Effector memory CD4-positive, alpha-beta T cell (primary cell): ENCODE data around the gene CDC73.

Experiments
- DNase-seq, 3 donors: peaks; one replicate each; pipeline ENCODE4 v3.0.0-alpha.2; 2020
- H3K27ac ChIP-seq: 2 replicates; pipeline ENCODE4 v1.7.0; 2013; ENCODE audit warnings: mild to moderate bottlenecking, low read length, moderate library complexity; ENCODE audit not compliant: insufficient read depth, poor library complexity, severe bottlenecking
- H3K27me3 ChIP-seq: replicated peaks from 2 replicates; pipeline ENCODE4 v1.7.0; 2013; ENCODE audit warnings: mild to moderate bottlenecking, low read length; ENCODE audit not compliant: insufficient read depth, control insufficient read depth, poor library complexity, severe bottlenecking
- H3K36me3 ChIP-seq: 2 replicates; pipeline ENCODE4 v1.7.0; 2013; ENCODE audit warnings: mild to moderate bottlenecking, low read length, moderate library complexity; ENCODE audit not compliant: control insufficient read depth, insufficient read depth
- H3K4me1 ChIP-seq: 2 replicates; pipeline ENCODE4 v1.7.0; 2013; ENCODE audit warnings: low read length, mild to moderate bottlenecking; ENCODE audit not compliant: control insufficient read depth, insufficient read depth, poor library complexity, severe bottlenecking
- H3K4me3 ChIP-seq: 2 replicates; pipeline ENCODE4 v1.7.0; 2013; ENCODE audit warnings: low read length, low read depth, mild to moderate bottlenecking; ENCODE audit not compliant: insufficient read depth, poor library complexity, severe bottlenecking
- H3K9me3 ChIP-seq: 2 replicates; pipeline ENCODE4 v1.7.0; 2013; ENCODE audit warnings: mild to moderate bottlenecking, low read length, moderate library complexity; ENCODE audit not compliant: control insufficient read depth
- total RNA-seq, 3 donors: gene quantifications; one replicate each; lab custom pipeline; 2026; lab: John Stamatoyannopoulos, UW

CDC73 gene
- total RNA-seq, result 81.4 to 92.4 (median 92.3) reads per million in 3 donors

DNA sequence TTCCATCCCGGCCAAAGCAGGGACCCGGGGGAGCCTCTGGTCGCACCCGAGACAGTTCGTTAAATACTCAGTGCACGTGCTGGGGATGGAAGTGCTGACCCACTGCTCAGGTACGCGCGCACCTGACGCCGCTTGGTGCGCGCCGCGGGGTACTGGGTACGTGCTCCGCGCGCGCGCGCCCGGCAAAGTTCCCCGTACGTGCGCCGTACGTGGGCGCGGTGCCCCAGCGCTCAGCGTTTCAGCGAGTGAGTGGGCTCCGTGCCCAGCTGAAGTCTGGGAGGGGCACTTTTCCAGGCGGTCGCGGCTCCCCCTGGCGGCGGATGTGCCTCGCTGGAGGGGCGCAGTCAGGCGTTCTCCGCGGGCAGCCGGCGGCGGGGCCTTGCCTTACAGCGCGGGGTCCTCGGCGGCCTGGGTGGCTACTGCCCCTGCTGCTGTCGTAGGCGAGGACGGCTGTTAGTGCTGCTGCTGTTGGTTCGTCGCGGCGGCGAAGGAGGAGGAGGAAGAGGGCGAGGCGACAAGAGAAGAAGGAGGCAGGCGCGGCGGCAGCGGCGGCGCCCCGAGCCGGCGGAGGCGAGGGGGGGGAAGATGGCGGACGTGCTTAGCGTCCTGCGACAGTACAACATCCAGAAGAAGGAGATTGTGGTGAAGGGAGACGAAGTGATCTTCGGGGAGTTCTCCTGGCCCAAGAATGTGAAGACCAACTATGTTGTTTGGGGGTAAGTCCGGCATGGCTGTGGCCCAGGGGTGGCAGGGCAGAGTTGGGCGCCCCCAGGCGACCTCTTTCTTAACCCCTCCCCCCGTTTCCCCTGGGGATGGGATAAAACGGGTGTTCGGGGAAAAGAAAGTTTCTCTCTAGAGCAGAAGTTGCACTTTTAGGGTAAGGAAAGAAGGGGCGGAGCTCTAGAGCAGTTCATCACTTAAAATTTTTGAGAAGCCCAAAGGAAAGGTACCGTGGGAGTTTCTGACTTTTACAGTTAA, at the start of gene CDC73:
TSS of gene CDC73 (plus strand) at position 416 of the 978 bp plus-strand sequence. CDS start at position 586, 170 bp downstream.
- DNase-seq, result peak; percentile 97 to 98 (median 97)
- peak within 1 kb of the TSS; percentile 90 for H3K27ac ChIP-seq
- H3K36me3 ChIP-seq, result peaks cover 8% of the 10 kb centered on the region
- peak within 1 kb of the TSS; percentile 94 for H3K4me3 ChIP-seq
- no peaks in the 10 kb centered on the region for H3K27me3 ChIP-seq
- no peaks in the 10 kb centered on the region for H3K9me3 ChIP-seq
- H3K4me1 ChIP-seq, result peaks cover 11% of the 10 kb centered on the region

DNA sequence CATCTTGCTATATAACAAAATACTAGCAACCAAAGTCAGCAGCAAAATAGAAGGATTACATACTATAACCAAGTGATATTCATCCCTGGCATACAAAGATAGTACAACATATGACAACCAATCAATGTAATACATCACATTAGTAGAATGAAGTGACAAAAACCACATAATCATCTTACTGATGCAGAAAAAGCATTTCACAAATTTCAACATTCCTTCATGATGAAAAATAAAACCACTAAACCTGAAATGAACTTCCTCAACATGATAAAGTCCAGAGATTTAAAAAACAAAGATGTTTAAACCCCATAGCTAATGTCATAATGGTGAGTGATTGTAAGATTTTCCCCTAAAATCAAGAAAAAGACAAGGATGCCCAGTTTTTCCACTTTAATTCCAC, 43.8 kb upstream of the CDC73 start:
- H3K27me3 ChIP-seq, result no peaks in the 10 kb centered on the region
- peaks cover 30% of the 10 kb centered on the region for H3K36me3 ChIP-seq
- no peak for DNase-seq
- H3K4me3 ChIP-seq, result no peak overlapping the region
- H3K9me3 ChIP-seq, result no peaks in the 10 kb centered on the region
- no peak overlapping the region for H3K27ac ChIP-seq
- H3K4me1 ChIP-seq, result no peaks in the 10 kb centered on the region

DNA sequence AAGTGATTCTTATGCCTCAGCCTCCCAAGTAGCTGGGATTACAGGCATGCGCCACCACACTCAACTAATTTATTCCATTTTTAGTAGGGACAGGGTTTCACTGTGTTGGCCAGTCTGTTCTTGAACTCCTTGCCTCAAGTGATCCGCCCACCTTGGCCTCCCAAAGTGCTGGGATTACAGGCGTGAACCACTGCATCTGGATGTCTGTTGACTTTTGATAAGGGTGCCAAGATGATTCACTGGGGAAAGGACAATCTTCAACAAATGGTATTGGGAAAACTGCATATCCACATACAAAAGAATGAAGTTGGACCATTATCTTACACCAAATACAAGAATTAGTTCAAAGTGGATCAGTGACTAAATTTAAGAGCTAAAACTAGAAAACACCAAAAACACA, 42.6 kb upstream of the CDC73 start:
- Histone ChIP-seq H3K4me1 (no peaks in the 10 kb centered on the region), H3K27ac (no peak overlapping the region), H3K36me3 (peaks cover 42% of the 10 kb centered on the region), H3K27me3 (no peaks in the 10 kb centered on the region), H3K9me3 (no peaks in the 10 kb centered on the region), H3K4me3 (no peak overlapping the region)
- DNase-seq, result no peak

DNA sequence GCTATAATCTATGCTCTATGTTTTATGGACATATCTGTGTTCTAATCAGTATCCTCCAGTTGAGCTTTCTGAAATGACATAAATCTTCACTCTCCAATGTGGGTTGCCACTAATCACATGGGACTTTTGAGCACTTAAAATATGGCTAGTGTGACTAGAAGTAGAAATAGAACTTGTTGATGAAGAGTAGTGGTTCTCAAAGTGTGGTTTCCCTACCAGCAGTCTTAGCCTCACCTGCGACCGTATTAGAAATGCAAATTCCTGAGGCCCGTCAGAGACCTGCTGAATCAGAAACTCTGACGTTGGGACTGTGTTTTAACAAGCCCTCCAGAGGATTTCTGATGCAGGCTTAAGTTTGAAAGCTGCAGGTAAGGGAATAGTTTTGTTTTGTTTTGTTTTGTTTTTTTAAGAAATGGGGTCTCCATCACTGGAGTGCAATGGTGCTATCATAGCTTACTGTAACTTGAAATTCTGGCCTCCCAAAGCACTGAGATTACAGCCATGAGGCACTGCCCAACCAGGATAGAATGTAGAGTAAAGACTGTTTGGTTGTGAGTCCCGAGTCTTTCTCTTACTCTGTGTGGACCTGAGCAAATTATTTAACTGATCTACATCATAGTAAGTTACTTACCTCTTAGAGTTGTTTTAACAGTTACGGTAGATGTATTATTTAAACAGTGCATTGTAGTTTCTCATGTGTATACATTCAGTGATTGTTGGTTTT, 38.3 kb upstream of the CDC73 start:
- H3K27me3 ChIP-seq, result no peaks in the 10 kb centered on the region
- H3K4me1 ChIP-seq, result no peaks in the 10 kb centered on the region
- H3K4me3 ChIP-seq, result no peak overlapping the region
- no peak for DNase-seq
- H3K9me3 ChIP-seq, result no peaks in the 10 kb centered on the region
- H3K27ac ChIP-seq, result no peak overlapping the region
- peaks cover 40% of the 10 kb centered on the region for H3K36me3 ChIP-seq

DNA sequence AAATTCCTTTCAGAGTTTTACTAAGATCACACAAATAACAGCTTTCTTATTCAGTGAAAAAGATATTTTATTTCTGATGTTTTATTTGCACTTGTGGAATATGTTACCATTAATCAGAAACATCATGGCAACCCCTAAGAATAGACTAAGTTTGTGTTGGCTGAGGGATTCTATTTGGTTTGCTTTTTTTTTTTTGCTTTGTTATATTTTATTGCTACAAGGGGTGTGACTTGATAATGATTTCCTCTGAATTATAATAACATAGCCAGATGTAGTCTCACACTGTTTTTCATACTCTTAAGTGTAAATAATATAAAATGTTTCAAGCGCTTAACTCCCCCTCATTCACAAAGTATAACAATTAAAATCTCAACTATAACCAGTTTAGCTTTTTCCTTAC, 36.6 kb upstream of the CDC73 start:
- no peaks in the 10 kb centered on the region for H3K27me3 ChIP-seq
- peaks cover 35% of the 10 kb centered on the region for H3K36me3 ChIP-seq
- H3K9me3 ChIP-seq, result no peaks in the 10 kb centered on the region
- no peak overlapping the region for H3K27ac ChIP-seq
- no peak overlapping the region for H3K4me3 ChIP-seq
- no peaks in the 10 kb centered on the region for H3K4me1 ChIP-seq
- DNase-seq, result no peak

DNA sequence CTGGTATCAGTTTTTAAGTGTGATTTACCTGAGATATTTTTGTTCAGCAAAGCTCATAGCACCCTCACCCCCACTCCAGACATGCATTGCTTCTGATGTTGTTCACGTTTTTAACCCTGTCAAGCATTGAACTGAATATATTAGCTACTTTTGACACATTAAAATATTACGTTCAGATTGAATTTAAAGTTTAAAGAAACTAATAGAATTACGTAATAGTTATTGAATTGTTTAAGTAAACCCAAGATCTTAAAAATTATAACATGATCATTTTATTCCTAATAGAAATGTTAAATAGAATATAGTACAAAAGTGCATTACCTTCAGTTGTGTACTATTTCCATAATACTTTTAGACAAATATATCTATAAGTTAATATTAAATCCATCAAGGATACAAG, 35.5 kb upstream of the CDC73 start:
- DNase-seq, result no peak
- H3K4me3 ChIP-seq, result no peak overlapping the region
- H3K36me3 ChIP-seq, result peaks cover 33% of the 10 kb centered on the region
- H3K9me3 ChIP-seq, result no peaks in the 10 kb centered on the region
- no peaks in the 10 kb centered on the region for H3K27me3 ChIP-seq
- H3K4me1 ChIP-seq, result no peaks in the 10 kb centered on the region
- no peak overlapping the region for H3K27ac ChIP-seq

DNA sequence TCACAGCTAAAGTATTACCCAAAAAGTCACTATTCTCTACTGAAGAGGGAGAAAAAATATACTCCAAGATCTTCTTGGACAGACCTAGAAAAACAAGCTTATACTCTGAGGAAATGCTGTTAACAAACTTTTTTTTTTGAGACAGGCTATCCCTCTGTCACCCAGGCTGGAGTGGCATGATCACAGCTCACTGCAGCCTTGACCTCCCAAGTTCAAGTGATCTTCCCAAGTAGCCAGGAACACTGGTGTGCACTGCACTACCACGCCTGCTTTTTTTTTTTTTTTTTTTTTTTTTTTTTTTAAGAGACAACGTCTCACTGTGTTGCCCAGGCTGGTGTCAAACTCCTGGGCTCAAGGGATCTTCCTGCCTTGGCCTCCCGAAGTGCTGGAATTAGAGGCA, 33.9 kb upstream of the CDC73 start:
- no peak for DNase-seq
- no peaks in the 10 kb centered on the region for H3K9me3 ChIP-seq
- no peak overlapping the region for H3K27ac ChIP-seq
- no peaks in the 10 kb centered on the region for H3K4me1 ChIP-seq
- H3K4me3 ChIP-seq, result no peak overlapping the region
- H3K36me3 ChIP-seq, result peaks cover 25% of the 10 kb centered on the region
- H3K27me3 ChIP-seq, result no peaks in the 10 kb centered on the region

DNA sequence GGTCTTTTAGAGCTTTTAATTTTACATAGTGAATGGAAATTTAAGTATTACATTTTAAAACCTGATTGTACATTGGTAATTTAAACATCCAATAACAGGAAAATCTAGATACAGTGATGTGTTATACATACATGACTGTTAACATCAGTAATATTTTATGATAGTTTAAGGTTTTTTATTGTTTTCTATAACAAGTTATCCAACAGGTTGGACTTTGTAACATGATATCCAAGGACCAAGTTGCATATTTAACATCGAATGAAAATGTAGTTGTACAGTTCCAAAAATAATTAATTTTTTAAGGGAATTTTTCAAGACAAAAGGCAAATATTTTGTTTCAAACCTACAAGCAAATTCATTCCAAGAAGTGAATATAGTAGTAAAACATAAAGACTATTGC, 31.0 kb upstream of the CDC73 start:
- H3K4me3 ChIP-seq, result no peak overlapping the region
- no peaks in the 10 kb centered on the region for H3K4me1 ChIP-seq
- no peaks in the 10 kb centered on the region for H3K27me3 ChIP-seq
- H3K36me3 ChIP-seq, result no peaks in the 10 kb centered on the region
- no peaks in the 10 kb centered on the region for H3K9me3 ChIP-seq
- no peak overlapping the region for H3K27ac ChIP-seq
- no peak for DNase-seq

DNA sequence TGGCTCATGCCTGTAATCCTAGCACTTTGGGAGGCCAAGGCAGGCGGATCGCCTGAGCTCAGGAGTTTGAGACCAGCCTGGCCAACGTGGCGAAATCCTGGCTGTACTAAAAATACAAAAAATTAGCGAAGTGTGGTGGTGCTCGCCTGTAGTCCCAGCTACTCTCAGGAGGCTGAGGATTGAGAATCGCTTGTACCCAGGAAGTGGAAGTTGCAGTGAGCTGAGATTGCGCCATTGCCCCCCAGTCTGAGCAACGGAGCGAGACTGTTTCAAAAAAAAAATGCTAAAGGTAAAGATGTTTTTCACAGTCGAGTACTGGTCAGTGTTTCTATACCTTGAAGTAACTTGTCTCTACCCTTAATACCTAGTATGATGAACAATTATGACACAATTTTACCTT, 27.7 kb upstream of the CDC73 start:
- H3K27me3 ChIP-seq, result no peaks in the 10 kb centered on the region
- no peak overlapping the region for H3K27ac ChIP-seq
- H3K4me3 ChIP-seq, result no peak overlapping the region
- H3K9me3 ChIP-seq, result no peaks in the 10 kb centered on the region
- no peaks in the 10 kb centered on the region for H3K4me1 ChIP-seq
- peaks cover 6% of the 10 kb centered on the region for H3K36me3 ChIP-seq
- DNase-seq, result no peak

DNA sequence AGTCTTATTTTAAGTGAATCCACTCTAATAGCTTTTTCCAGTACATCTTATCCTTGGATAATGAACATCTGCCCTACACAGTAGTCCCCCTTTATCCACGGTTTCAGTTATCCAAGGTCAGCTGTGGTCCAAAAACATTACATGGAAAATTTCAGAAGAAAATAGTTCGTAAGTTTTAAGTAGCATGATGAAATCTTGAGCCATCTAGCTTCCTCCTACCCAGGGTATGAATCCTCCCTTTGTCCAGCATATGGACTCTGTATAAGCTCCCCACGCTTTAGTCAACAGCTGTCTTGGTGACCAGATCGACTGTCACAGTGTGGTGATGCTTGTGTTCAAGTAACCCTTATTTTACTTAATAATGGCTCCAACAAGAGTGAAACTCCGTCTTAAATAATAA, 19.2 kb upstream of the CDC73 start:
- Histone ChIP-seq H3K4me1 (peaks cover 17% of the 10 kb centered on the region), H3K4me3 (no peak overlapping the region), H3K9me3 (no peaks in the 10 kb centered on the region), H3K27me3 (no peaks in the 10 kb centered on the region), H3K36me3 (peaks cover 10% of the 10 kb centered on the region), H3K27ac (no peak overlapping the region)
- no peak for DNase-seq
